ENCODE results near the gene ZNF646.

DNA sequence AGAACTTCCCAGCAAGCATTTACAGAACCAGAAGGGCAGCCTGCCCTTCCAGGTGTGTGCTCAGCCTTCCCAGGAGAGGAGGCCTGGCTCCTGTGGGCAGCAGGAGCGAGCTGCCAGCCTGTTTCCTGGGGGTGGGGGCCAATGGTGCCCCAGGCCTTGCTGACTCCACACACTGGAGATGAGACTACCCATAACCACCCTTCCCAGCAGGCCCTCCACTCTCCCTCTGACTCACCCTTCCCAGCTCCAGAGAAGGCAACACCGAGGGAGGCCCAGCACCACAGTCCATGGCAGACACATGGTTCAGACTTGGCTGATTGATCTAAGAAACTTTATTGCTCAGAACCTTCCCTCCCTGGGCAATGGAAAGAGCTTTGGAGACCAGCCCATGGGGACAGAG lies 16.3 kb downstream of the ZNF646 start:
- TF ChIP-seq, protein P1, sequence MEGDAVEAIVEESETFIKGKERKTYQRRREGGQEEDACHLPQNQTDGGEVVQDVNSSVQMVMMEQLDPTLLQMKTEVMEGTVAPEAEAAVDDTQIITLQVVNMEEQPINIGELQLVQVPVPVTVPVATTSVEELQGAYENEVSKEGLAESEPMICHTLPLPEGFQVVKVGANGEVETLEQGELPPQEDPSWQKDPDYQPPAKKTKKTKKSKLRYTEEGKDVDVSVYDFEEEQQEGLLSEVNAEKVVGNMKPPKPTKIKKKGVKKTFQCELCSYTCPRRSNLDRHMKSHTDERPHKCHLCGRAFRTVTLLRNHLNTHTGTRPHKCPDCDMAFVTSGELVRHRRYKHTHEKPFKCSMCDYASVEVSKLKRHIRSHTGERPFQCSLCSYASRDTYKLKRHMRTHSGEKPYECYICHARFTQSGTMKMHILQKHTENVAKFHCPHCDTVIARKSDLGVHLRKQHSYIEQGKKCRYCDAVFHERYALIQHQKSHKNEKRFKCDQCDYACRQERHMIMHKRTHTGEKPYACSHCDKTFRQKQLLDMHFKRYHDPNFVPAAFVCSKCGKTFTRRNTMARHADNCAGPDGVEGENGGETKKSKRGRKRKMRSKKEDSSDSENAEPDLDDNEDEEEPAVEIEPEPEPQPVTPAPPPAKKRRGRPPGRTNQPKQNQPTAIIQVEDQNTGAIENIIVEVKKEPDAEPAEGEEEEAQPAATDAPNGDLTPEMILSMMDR (IDR thresholded peaks at IDR 0.05): no peak
- TF ChIP-seq POLR2A (IDR thresholded peaks at IDR 0.05): no peak
